Osteoblast (primary cell): Measurements from ENCODE around the gene CYSRT1. TPM values are rescaled to one million over a fixed set of nuclear protein-coding genes. Genes with fewer than 3 reads are reported as not detected.
A peak's percentile ranks its signal among the peaks of the same experiment; 100 is the strongest.

Experiments used
- DNase-seq: peaks from one replicate; pipeline ENCODE4 v3.0.0; 2011; ENCODE audit warnings: low spot score, mixed read lengths; ENCODE audit not compliant: insufficient read length; ENCODE audit errors: missing footprints
- H2AFZ ChIP-seq: 2 replicates; pipeline ENCODE4 v1.6.0; 2011; ENCODE audit warnings: mild to moderate bottlenecking, low read length
- H3K27ac ChIP-seq: 2 replicates; pipeline ENCODE4 v1.5.1; 2011; ENCODE audit warnings: mild to moderate bottlenecking, low read depth, low read length, moderate library complexity
- H3K27me3 ChIP-seq: 2 replicates; pipeline ENCODE4 v1.6.0; 2012; ENCODE audit warnings: mild to moderate bottlenecking, control low read depth, inconsistent platforms, low read length, moderate library complexity; ENCODE audit not compliant: insufficient read depth
- H3K36me3 ChIP-seq: 2 replicates; pipeline ENCODE4 v1.5.1; 2011; ENCODE audit warnings: mild to moderate bottlenecking, low read length, control low read depth, moderate library complexity; ENCODE audit not compliant: insufficient read depth
- H3K4me1 ChIP-seq: 2 replicates; pipeline ENCODE4 v1.5.1; 2011; ENCODE audit warnings: mild to moderate bottlenecking, low read length, control low read depth, moderate library complexity; ENCODE audit not compliant: insufficient read depth
- H3K4me2 ChIP-seq: 2 replicates; pipeline ENCODE4 v1.6.0; 2011; ENCODE audit warnings: mild to moderate bottlenecking, low read length; ENCODE audit not compliant: insufficient read depth
- H3K4me3 ChIP-seq: fragments of 200-600 bp; sonication (generic); 3 replicates; pipeline ENCODE4 v1.5.1; 2012; ENCODE audit warnings: mild to moderate bottlenecking, low read length, inconsistent platforms; ENCODE audit not compliant: insufficient read depth
- H3K79me2 ChIP-seq: 2 replicates; pipeline ENCODE4 v1.6.0; 2012; ENCODE audit warnings: mild to moderate bottlenecking, low read length, control low read depth, inconsistent platforms; ENCODE audit not compliant: insufficient read depth
- H3K9me3 ChIP-seq: 2 replicates; pipeline ENCODE4 v1.5.1; 2011; ENCODE audit warnings: low read depth, low read length, control low read depth
- H4K20me1 ChIP-seq: 2 replicates; pipeline ENCODE4 v1.6.0; 2012; ENCODE audit warnings: mild to moderate bottlenecking, low read length, control low read depth; ENCODE audit not compliant: insufficient read depth
- total RNA-seq: library from RNA; depleted of rRNA; stranded (reverse); fragments of >200 nt; gene quantifications from 2 replicates; pipeline ENCODE4 v1.2.3, GENCODE V29; 2012
- TF ChIP-seq, protein P1 (sequence below): IDR thresholded peaks from 2 replicates; pipeline ENCODE4 v1.5.1; 2011; ENCODE audit warnings: mild to moderate bottlenecking, low read depth, low read length, moderate library complexity; ENCODE audit errors: extremely low read depth

The CYSRT1 gene
- total RNA-seq, 1 donor = 1.1 TPM

DNA sequence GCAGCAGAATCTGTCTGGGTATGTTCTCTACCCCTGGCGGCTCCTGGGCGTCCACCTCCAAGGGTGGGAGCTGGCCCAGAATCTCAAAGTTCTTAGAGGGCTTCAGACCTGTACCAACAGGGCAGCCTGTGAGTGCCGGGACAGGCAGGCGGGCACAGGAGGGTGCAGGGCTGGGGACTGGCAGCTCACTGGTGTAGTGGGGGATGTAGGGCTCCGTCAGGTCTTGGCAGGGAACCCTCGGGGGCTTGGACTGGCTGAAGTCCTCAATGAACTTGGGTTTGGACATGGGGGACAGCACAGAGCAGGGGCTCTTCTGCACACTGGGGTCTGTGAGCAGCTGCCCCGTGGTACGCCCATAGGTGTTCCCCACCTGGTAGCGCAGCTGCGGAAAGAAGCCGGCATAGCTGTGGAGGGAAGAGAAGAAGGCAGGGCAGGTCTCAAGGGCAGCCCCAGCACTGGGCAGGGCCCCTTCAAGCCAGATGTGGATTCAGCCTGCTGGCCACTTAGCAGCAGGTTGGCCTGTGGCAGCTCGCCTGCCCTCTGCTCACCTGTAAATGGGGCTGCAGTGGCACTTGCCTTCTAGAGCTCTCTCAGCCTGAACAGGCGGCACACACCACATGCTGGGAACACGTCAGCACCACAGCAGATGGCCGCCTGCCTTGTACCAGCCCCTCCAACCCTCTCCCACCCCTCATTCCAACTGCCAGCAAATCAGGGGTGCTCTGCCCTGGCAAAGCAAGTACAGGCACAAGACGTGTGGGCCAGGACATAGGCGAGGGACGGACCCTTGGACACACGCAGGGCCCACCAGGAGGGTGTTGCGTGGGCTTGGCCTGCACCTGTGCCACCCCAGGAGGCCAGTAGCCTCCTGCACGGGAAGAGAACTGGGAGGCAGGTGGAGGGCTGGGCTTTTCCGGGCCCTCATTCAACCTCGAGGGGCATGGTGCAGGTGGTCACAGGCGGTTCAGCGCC, 20.8 kb downstream of the CYSRT1 start:
- no peak overlapping the region for H3K4me2 ChIP-seq
- H3K9me3 ChIP-seq = no peaks in the 10 kb centered on the region
- peak; percentile 79 for DNase-seq
- H3K27ac ChIP-seq = no peak overlapping the region
- peaks cover 20% of the 10 kb centered on the region for H3K36me3 ChIP-seq
- peaks cover 31% of the 10 kb centered on the region for H4K20me1 ChIP-seq
- no peak overlapping the region for H3K4me3 ChIP-seq
- H3K4me1 ChIP-seq = peaks cover 8% of the 10 kb centered on the region
- no peak overlapping the region for H2AFZ ChIP-seq
- peaks cover 5% of the 10 kb centered on the region for H3K27me3 ChIP-seq
- TF ChIP-seq, protein P1, sequence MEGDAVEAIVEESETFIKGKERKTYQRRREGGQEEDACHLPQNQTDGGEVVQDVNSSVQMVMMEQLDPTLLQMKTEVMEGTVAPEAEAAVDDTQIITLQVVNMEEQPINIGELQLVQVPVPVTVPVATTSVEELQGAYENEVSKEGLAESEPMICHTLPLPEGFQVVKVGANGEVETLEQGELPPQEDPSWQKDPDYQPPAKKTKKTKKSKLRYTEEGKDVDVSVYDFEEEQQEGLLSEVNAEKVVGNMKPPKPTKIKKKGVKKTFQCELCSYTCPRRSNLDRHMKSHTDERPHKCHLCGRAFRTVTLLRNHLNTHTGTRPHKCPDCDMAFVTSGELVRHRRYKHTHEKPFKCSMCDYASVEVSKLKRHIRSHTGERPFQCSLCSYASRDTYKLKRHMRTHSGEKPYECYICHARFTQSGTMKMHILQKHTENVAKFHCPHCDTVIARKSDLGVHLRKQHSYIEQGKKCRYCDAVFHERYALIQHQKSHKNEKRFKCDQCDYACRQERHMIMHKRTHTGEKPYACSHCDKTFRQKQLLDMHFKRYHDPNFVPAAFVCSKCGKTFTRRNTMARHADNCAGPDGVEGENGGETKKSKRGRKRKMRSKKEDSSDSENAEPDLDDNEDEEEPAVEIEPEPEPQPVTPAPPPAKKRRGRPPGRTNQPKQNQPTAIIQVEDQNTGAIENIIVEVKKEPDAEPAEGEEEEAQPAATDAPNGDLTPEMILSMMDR = no peak
- H3K79me2 ChIP-seq = peaks cover 23% of the 10 kb centered on the region

GRCh38 chr9:137247135-137247915, 22.4 kb downstream of the CYSRT1 start:
- DNase-seq = peak; percentile 83
- H3K36me3 ChIP-seq = peaks cover 14% of the 10 kb centered on the region
- peaks cover 15% of the 10 kb centered on the region for H3K79me2 ChIP-seq
- TF ChIP-seq, protein P1 = no peak
- peaks cover 5% of the 10 kb centered on the region for H3K27me3 ChIP-seq
- peaks cover 24% of the 10 kb centered on the region for H4K20me1 ChIP-seq
- peak overlapping the region; percentile 32 for H3K4me2 ChIP-seq
- H3K9me3 ChIP-seq = no peaks in the 10 kb centered on the region
- H3K27ac ChIP-seq = no peak overlapping the region
- no peak overlapping the region for H2AFZ ChIP-seq
- peaks cover 5% of the 10 kb centered on the region for H3K4me1 ChIP-seq
- H3K4me3 ChIP-seq = peak overlapping the region; percentile 37

GRCh38 chr9:137247916-137248175, 22.9 kb downstream of the CYSRT1 start:
- Histone ChIP-seq H4K20me1 (peaks cover 18% of the 10 kb centered on the region), H3K4me1 (no peaks in the 10 kb centered on the region), H3K36me3 (peaks cover 9% of the 10 kb centered on the region), H3K4me2 (no peak overlapping the region), H3K4me3 (no peak overlapping the region), H2AFZ (no peak overlapping the region), H3K9me3 (no peaks in the 10 kb centered on the region), H3K27ac (no peak overlapping the region), H3K27me3 (peaks cover 5% of the 10 kb centered on the region), H3K79me2 (peaks cover 10% of the 10 kb centered on the region)
- DNase-seq = peak; percentile 50
- TF ChIP-seq, protein P1 = no peak
